SK-N-SH treated with all-trans-retinoic acid at 6 μM for 48 hours (cell line): Measurements from ENCODE around the gene FARP1.

ENCODE experiments used
- ARNTL ChIP-seq: fragments of 450-650 bp; formaldehyde crosslinking; IDR thresholded peaks from 2 replicates; pipeline ENCODE4 v1.5.0; 2020; ENCODE audit warnings: low read depth, mild to moderate bottlenecking, moderate library complexity, borderline replicate concordance
- BACH2 ChIP-seq: fragments of 250-450 bp; sonication (Bioruptor Pico); IDR thresholded peaks from 2 replicates; pipeline ENCODE4 v1.9.0; 2021; ENCODE audit warnings: mild to moderate bottlenecking, borderline replicate concordance
- GLIS3 ChIP-seq: fragments of 250-450 bp; sonication (Bioruptor Pico); IDR thresholded peaks from 2 replicates; pipeline ENCODE4 v1.5.0; 2020; ENCODE audit warnings: mild to moderate bottlenecking, moderate library complexity
- OSR1 ChIP-seq: fragments of 250-450 bp; sonication (Bioruptor Pico); IDR thresholded peaks from 2 replicates; pipeline ENCODE4 v1.8.0; 2022; ENCODE audit warnings: moderate library complexity, mild to moderate bottlenecking, inconsistent platforms
- RARB ChIP-seq: fragments of 250-450 bp; sonication (Bioruptor Pico); IDR thresholded peaks from 2 replicates; pipeline ENCODE4 v1.8.0; 2021; ENCODE audit warnings: mild to moderate bottlenecking, moderate library complexity
- SNAI2 ChIP-seq: fragments of 250-450 bp; sonication (Bioruptor Pico); IDR thresholded peaks from 2 replicates; pipeline ENCODE4 v1.5.0; 2020; ENCODE audit warnings: mild to moderate bottlenecking, moderate library complexity
- TCF4 ChIP-seq: fragments of 250-450 bp; sonication (Bioruptor Pico); IDR thresholded peaks from 2 replicates; pipeline ENCODE4 v1.8.0; 2021; ENCODE audit warnings: mild to moderate bottlenecking, moderate library complexity, borderline replicate concordance
- ZFP3 ChIP-seq: fragments of 250-450 bp; sonication (Bioruptor Pico); IDR thresholded peaks from 2 replicates; pipeline ENCODE4 v1.5.0; 2020; ENCODE audit warnings: mild to moderate bottlenecking, moderate library complexity
- TF ChIP-seq, protein P1 (sequence below): fragments of 250-450 bp; sonication (Bioruptor Pico); IDR thresholded peaks from 2 replicates; pipeline ENCODE4 v1.8.0; 2020; ENCODE audit warnings: mild to moderate bottlenecking, moderate library complexity, borderline replicate concordance
- TF ChIP-seq, protein P2 (sequence below): fragments of 250-450 bp; sonication (Bioruptor Pico); IDR thresholded peaks from 2 replicates; pipeline ENCODE4 v1.5.1; 2020; ENCODE audit warnings: low read depth, mild to moderate bottlenecking, moderate library complexity
- TF ChIP-seq, protein P3 (sequence below): fragments of 250-450 bp; sonication (Bioruptor Pico); IDR thresholded peaks from 2 replicates; pipeline ENCODE4 v1.8.0; 2021; ENCODE audit warnings: low read depth, mild to moderate bottlenecking, moderate library complexity, borderline replicate concordance

DNA sequence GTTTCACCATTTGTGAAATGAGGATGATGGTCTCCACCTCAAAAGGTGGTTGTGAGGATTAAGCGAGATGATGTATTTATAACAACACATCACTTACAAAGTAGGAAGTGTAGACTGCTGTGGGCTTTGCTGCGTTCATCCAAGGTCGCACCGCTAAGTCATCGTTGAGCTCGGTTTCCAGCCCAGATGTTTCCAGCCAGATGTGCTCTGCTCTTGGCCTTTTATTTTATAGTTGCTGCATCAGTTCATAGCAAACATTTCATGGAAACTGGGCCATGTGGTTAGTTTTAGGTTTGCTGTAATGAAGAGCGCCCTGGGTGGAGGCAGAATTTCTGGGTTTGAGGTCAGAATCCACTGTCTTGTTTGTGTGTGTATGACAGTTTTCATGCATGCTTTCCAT, 110.6 kb downstream of the FARP1 start:
- TF ChIP-seq TCF4 (no peak), SNAI2 (no peak), RARB (CRISPR knock-in tag) (no peak), ZFP3 (CRISPR knock-in tag) (no peak), ARNTL (CRISPR knock-in tag) (no peak), OSR1 (no peak), BACH2 (no peak), GLIS3 (CRISPR knock-in tag) (no peak)
- TF ChIP-seq, protein P1, sequence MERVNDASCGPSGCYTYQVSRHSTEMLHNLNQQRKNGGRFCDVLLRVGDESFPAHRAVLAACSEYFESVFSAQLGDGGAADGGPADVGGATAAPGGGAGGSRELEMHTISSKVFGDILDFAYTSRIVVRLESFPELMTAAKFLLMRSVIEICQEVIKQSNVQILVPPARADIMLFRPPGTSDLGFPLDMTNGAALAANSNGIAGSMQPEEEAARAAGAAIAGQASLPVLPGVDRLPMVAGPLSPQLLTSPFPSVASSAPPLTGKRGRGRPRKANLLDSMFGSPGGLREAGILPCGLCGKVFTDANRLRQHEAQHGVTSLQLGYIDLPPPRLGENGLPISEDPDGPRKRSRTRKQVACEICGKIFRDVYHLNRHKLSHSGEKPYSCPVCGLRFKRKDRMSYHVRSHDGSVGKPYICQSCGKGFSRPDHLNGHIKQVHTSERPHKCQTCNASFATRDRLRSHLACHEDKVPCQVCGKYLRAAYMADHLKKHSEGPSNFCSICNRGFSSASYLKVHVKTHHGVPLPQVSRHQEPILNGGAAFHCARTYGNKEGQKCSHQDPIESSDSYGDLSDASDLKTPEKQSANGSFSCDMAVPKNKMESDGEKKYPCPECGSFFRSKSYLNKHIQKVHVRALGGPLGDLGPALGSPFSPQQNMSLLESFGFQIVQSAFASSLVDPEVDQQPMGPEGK (CRISPR knock-in tag): no peak
- TF ChIP-seq, protein P2, sequence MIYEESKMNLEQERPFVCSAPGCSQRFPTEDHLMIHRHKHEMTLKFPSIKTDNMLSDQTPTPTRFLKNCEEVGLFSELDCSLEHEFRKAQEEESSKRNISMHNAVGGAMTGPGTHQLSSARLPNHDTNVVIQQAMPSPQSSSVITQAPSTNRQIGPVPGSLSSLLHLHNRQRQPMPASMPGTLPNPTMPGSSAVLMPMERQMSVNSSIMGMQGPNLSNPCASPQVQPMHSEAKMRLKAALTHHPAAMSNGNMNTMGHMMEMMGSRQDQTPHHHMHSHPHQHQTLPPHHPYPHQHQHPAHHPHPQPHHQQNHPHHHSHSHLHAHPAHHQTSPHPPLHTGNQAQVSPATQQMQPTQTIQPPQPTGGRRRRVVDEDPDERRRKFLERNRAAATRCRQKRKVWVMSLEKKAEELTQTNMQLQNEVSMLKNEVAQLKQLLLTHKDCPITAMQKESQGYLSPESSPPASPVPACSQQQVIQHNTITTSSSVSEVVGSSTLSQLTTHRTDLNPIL (CRISPR knock-in tag): no peak
- TF ChIP-seq, protein P3, sequence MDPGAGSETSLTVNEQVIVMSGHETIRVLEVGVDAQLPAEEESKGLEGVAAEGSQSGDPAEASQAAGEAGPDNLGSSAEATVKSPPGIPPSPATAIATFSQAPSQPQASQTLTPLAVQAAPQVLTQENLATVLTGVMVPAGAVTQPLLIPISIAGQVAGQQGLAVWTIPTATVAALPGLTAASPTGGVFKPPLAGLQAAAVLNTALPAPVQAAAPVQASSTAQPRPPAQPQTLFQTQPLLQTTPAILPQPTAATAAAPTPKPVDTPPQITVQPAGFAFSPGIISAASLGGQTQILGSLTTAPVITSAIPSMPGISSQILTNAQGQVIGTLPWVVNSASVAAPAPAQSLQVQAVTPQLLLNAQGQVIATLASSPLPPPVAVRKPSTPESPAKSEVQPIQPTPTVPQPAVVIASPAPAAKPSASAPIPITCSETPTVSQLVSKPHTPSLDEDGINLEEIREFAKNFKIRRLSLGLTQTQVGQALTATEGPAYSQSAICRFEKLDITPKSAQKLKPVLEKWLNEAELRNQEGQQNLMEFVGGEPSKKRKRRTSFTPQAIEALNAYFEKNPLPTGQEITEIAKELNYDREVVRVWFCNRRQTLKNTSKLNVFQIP (CRISPR knock-in tag): no peak
